ENCODE measurements around the gene ADAM10.

Gene ADAM10

DNA sequence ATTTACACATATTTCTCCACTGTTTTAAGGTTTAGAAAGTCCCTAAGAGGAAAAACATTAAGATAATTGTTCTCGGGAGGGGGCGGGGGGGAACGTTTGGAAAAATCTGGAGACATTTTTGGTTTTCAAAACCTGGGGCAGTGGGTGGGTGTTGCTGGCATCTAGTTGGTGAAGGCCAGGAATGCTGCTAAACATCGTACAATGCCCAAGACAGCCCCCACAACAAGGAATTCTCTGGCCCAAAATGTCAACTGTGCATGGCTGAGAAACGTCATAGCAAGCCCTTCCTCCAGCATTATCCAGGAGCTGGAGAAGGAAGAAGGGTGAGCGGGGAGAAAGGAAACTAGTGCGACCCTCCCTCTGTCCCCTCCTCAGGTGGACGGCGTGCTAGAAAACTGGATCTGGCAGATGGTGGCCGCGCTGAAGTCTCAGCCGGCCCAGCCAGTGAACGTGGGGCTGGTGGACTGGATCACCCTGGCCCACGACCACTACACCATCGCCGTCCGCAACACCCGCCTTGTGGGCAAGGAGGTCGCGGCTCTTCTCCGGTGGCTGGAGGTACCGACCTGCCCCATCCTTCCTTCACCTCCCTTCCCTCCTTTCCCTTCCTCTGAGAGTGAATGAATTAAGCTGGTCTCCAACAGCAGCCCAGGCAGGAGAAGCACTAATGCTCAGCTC, 208.0 kb downstream of the ADAM10 start (continued):
- TF ChIP-seq, protein P1, sequence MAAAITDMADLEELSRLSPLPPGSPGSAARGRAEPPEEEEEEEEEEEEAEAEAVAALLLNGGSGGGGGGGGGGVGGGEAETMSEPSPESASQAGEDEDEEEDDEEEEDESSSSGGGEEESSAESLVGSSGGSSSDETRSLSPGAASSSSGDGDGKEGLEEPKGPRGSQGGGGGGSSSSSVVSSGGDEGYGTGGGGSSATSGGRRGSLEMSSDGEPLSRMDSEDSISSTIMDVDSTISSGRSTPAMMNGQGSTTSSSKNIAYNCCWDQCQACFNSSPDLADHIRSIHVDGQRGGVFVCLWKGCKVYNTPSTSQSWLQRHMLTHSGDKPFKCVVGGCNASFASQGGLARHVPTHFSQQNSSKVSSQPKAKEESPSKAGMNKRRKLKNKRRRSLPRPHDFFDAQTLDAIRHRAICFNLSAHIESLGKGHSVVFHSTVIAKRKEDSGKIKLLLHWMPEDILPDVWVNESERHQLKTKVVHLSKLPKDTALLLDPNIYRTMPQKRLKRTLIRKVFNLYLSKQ (tag by site-specific recombination; IDR thresholded peaks at IDR 0.05; ENCODE audit: borderline replicate concordance) = no peak
- TF ChIP-seq, protein P2, sequence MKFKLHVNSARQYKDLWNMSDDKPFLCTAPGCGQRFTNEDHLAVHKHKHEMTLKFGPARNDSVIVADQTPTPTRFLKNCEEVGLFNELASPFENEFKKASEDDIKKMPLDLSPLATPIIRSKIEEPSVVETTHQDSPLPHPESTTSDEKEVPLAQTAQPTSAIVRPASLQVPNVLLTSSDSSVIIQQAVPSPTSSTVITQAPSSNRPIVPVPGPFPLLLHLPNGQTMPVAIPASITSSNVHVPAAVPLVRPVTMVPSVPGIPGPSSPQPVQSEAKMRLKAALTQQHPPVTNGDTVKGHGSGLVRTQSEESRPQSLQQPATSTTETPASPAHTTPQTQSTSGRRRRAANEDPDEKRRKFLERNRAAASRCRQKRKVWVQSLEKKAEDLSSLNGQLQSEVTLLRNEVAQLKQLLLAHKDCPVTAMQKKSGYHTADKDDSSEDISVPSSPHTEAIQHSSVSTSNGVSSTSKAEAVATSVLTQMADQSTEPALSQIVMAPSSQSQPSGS (tag by site-specific recombination; IDR thresholded peaks at IDR 0.05; ENCODE audit: low read depth) = no peak
- no peak for TF ChIP-seq ZNF302 (tag by site-specific recombination; IDR thresholded peaks at IDR 0.05; ENCODE audit: low read depth)
- TF ChIP-seq ZFP69B (tag by site-specific recombination; IDR thresholded peaks at IDR 0.05) = no peak
- TF ChIP-seq ZNF548 (tag by site-specific recombination; IDR thresholded peaks at IDR 0.05) = no peak
- no peak for TF ChIP-seq ZNF391 (tag by site-specific recombination; IDR thresholded peaks at IDR 0.05; ENCODE audit: borderline replicate concordance, low read depth)
- TF ChIP-seq ZNF112 (tag by site-specific recombination; IDR thresholded peaks at IDR 0.05) = no peak
- TF ChIP-seq ZNF24 (tag by site-specific recombination; IDR thresholded peaks at IDR 0.05) = no peak

DNA sequence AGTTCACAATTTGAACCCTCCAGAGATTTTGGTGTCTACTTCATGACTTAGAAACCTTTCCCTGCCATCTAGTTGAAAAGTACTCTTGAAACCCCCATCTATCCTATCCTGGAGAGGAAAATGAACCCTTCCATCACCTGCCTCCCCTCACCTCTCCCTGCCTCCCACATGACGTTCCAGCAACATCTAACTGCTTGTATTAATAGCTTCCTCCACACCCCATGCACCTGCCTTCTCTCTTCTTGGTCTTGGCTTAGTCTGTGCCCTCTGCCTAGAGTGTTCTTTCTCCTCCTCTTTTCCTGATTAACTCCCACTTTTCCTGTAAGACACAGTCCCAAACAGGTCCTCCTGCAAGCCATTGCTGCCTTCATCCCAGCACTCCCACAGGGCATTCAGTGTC, 210.0 kb downstream of the ADAM10 start:
- Histone ChIP-seq H3K4me3 (ENCODE audit: low read depth, low read length) (no peak overlapping the region), H3K36me3 (ENCODE audit: control insufficient read depth in 2 of 2, insufficient read depth in 1 of 2, low read length in 2 of 2) (no peaks in the 10 kb centered on the region), H3K9me3 (ENCODE audit: control insufficient read depth, insufficient read depth, low read depth, low read length) (no peaks in the 10 kb centered on the region), H3K27ac (ENCODE audit: extremely low read depth, low read depth, low read length) (no peak overlapping the region), H3K4me1 (ENCODE audit: control insufficient read depth, insufficient read depth, low read length) (no peaks in the 10 kb centered on the region)
- ChIA-PET POLR2A (no interaction called here), CTCF (no interaction called here)
- TF ChIP-seq, protein P3, sequence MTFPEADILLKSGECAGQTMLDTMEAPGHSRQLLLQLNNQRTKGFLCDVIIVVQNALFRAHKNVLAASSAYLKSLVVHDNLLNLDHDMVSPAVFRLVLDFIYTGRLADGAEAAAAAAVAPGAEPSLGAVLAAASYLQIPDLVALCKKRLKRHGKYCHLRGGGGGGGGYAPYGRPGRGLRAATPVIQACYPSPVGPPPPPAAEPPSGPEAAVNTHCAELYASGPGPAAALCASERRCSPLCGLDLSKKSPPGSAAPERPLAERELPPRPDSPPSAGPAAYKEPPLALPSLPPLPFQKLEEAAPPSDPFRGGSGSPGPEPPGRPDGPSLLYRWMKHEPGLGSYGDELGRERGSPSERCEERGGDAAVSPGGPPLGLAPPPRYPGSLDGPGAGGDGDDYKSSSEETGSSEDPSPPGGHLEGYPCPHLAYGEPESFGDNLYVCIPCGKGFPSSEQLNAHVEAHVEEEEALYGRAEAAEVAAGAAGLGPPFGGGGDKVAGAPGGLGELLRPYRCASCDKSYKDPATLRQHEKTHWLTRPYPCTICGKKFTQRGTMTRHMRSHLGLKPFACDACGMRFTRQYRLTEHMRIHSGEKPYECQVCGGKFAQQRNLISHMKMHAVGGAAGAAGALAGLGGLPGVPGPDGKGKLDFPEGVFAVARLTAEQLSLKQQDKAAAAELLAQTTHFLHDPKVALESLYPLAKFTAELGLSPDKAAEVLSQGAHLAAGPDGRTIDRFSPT (tag by site-specific recombination; IDR thresholded peaks at IDR 0.05) = no peak
- TF ChIP-seq ZNF658 (tag by site-specific recombination; IDR thresholded peaks at IDR 0.05) (no peak), KLF16 (tag by site-specific recombination; IDR thresholded peaks at IDR 0.05) (no peak), BCL11B (tag by site-specific recombination; IDR thresholded peaks at IDR 0.05; ENCODE audit: low read depth) (no peak), TCF7L2 (IDR thresholded peaks at IDR 0.05; ENCODE audit: borderline replicate concordance, low read depth, low read length) (no peak), ZNF274 (IDR thresholded peaks at IDR 0.05; ENCODE audit: low read length) (no peak), ZNF274 (tag by site-specific recombination; IDR thresholded peaks at IDR 0.05; ENCODE audit: borderline replicate concordance) (no peak)
- TF ChIP-seq, protein P4, sequence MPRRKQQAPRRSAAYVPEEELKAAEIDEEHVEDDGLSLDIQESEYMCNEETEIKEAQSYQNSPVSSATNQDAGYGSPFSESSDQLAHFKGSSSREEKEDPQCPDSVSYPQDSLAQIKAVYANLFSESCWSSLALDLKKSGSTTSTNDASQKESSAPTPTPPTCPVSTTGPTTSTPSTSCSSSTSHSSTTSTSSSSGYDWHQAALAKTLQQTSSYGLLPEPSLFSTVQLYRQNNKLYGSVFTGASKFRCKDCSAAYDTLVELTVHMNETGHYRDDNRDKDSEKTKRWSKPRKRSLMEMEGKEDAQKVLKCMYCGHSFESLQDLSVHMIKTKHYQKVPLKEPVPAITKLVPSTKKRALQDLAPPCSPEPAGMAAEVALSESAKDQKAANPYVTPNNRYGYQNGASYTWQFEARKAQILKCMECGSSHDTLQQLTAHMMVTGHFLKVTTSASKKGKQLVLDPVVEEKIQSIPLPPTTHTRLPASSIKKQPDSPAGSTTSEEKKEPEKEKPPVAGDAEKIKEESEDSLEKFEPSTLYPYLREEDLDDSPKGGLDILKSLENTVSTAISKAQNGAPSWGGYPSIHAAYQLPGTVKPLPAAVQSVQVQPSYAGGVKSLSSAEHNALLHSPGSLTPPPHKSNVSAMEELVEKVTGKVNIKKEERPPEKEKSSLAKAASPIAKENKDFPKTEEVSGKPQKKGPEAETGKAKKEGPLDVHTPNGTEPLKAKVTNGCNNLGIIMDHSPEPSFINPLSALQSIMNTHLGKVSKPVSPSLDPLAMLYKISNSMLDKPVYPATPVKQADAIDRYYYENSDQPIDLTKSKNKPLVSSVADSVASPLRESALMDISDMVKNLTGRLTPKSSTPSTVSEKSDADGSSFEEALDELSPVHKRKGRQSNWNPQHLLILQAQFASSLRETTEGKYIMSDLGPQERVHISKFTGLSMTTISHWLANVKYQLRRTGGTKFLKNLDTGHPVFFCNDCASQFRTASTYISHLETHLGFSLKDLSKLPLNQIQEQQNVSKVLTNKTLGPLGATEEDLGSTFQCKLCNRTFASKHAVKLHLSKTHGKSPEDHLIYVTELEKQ (tag by site-specific recombination; IDR thresholded peaks at IDR 0.05; ENCODE audit: borderline replicate concordance) = no peak
- TF ChIP-seq, protein P5, sequence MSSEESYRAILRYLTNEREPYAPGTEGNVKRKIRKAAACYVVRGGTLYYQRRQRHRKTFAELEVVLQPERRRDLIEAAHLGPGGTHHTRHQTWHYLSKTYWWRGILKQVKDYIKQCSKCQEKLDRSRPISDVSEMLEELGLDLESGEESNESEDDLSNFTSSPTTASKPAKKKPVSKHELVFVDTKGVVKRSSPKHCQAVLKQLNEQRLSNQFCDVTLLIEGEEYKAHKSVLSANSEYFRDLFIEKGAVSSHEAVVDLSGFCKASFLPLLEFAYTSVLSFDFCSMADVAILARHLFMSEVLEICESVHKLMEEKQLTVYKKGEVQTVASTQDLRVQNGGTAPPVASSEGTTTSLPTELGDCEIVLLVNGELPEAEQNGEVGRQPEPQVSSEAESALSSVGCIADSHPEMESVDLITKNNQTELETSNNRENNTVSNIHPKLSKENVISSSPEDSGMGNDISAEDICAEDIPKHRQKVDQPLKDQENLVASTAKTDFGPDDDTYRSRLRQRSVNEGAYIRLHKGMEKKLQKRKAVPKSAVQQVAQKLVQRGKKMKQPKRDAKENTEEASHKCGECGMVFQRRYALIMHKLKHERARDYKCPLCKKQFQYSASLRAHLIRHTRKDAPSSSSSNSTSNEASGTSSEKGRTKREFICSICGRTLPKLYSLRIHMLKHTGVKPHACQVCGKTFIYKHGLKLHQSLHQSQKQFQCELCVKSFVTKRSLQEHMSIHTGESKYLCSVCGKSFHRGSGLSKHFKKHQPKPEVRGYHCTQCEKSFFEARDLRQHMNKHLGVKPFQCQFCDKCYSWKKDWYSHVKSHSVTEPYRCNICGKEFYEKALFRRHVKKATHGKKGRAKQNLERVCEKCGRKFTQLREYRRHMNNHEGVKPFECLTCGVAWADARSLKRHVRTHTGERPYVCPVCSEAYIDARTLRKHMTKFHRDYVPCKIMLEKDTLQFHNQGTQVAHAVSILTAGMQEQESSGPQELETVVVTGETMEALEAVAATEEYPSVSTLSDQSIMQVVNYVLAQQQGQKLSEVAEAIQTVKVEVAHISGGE (tag by site-specific recombination; conservative IDR thresholded peaks at IDR 0.05; ENCODE audit: low read depth) = no peak
- TF ChIP-seq, protein P6, sequence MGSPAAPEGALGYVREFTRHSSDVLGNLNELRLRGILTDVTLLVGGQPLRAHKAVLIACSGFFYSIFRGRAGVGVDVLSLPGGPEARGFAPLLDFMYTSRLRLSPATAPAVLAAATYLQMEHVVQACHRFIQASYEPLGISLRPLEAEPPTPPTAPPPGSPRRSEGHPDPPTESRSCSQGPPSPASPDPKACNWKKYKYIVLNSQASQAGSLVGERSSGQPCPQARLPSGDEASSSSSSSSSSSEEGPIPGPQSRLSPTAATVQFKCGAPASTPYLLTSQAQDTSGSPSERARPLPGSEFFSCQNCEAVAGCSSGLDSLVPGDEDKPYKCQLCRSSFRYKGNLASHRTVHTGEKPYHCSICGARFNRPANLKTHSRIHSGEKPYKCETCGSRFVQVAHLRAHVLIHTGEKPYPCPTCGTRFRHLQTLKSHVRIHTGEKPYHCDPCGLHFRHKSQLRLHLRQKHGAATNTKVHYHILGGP (tag by site-specific recombination; IDR thresholded peaks at IDR 0.05) = no peak
- TF ChIP-seq, protein P7, sequence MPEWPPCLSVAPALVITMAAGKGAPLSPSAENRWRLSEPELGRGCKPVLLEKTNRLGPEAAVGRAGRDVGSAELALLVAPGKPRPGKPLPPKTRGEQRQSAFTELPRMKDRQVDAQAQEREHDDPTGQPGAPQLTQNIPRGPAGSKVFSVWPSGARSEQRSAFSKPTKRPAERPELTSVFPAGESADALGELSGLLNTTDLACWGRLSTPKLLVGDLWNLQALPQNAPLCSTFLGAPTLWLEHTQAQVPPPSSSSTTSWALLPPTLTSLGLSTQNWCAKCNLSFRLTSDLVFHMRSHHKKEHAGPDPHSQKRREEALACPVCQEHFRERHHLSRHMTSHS (tag by site-specific recombination; IDR thresholded peaks at IDR 0.05) = no peak
- TF ChIP-seq, protein P2 (tag by site-specific recombination; IDR thresholded peaks at IDR 0.05; ENCODE audit: low read depth) = no peak

Data from HEK293 (cell line).